Putamen (tissue), 1 donor: Measurements from ENCODE around the gene GSDMA.
"Not testable (repeated sequence)": the region's sequence is repeated elsewhere in the genome, so short reads cannot be mapped to it uniquely, and the experiment has no call there.

Experiments used
- DNase-seq: peaks from one replicate; pipeline ENCODE4 v3.0.0-alpha.2; 2016; ENCODE audit warnings: low spot score

The GSDMA gene

GRCh38 chr17:39997543-39997942 is 34.7 kb downstream of the GSDMA start:
- no peak for DNase-seq

- no peak for DNase-seq
Observed at GRCh38 chr17:39999067-39999466, 36.3 kb downstream of the GSDMA start.

- no peak for DNase-seq
Observed at GRCh38 chr17:40000161-40000560, 37.4 kb downstream of the GSDMA start.

GRCh38 chr17:40001335-40001734 is 38.5 kb downstream of the GSDMA start:
- DNase-seq = not testable (repeated sequence)

- DNase-seq = no peak
Observed at GRCh38 chr17:40004072-40004471, 41.3 kb downstream of the GSDMA start.

GRCh38 chr17:40004712-40005111 is 41.9 kb downstream of the GSDMA start:
- no peak for DNase-seq

GRCh38 chr17:40005520-40005919 is 42.7 kb downstream of the GSDMA start:
- no peak for DNase-seq

GRCh38 chr17:40010946-40011500 is 48.2 kb downstream of the GSDMA start:
- not testable (repeated sequence) for DNase-seq

GRCh38 chr17:40012017-40012647 is 49.3 kb downstream of the GSDMA start:
- not testable (repeated sequence) for DNase-seq

GRCh38 chr17:40014375-40014980 is 51.7 kb downstream of the GSDMA start:
- DNase-seq = no peak

- DNase-seq = no peak
Observed at GRCh38 chr17:40015005-40015997, 52.5 kb downstream of the GSDMA start, which contains the start of gene CSF3. Gene CSF3 (plus strand): TSS chr17:40015440. CDS start chr17:40015475, 35 bp downstream.

- DNase-seq = no peak
Observed at GRCh38 chr17:40015998-40016985, 53.5 kb downstream of the GSDMA start.

GRCh38 chr17:40017422-40018080 is 54.7 kb downstream of the GSDMA start:
- DNase-seq = no peak

- DNase-seq = no peak
Observed at GRCh38 chr17:40018211-40019121, 55.7 kb downstream of the GSDMA start.

GRCh38 chr17:40019140-40019991 is 56.6 kb downstream of the GSDMA start:
- DNase-seq = no peak

GRCh38 chr17:40020146-40020545 is 57.3 kb downstream of the GSDMA start:
- DNase-seq = no peak

- DNase-seq = no peak
Observed at GRCh38 chr17:40021451-40021971, 58.7 kb downstream of the GSDMA start.

GRCh38 chr17:40022497-40022896 is 59.7 kb downstream of the GSDMA start:
- no peak for DNase-seq
